Measurements from ENCODE around the gene TCEAL4.

The TCEAL4 gene

DNA sequence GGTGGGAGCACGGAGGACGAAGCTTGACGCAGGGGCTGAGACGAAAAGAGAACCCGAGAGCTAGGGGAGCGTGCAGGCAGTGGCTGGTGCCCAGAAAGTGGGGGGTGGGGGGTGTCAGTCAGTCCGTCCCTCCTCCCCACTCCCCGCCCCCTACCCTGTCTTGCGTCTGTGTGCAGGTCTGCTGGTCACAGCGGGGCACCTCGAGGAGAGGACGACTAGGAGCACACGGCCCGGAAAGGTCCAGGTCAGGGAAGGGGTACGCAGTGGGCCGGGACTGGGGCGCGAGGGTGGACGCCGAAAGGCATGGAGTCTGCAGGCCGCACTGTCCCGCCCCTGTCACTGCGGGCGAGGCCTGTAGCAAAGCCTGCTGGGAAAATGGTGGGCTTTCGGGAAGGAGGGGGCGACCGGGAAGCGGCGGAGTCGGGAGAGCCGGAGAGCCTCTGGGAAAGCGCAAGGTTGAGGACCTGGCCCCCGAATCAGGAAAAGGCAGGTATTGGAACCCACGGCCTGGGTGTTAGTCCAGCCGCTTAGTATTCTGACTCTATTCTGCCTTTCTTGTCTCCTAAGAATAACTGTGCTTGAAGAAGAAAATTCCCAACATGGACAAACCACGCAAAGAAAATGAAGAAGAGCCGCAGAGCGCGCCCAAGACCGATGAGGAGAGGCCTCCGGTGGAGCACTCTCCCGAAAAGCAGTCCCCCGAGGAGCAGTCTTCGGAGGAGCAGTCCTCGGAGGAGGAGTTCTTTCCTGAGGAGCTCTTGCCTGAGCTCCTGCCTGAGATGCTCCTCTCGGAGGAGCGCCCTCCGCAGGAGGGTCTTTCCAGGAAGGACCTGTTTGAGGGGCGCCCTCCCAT is 44.2 kb downstream of the TCEAL4 start:
- no peaks in the 10 kb centered on the region for H4K20me1 ChIP-seq
- no peak for TF ChIP-seq Cebpa-rat (IDR thresholded peaks at IDR 0.05)
- peak overlapping the region; percentile 33 to 64 (median 61); a peak in 21 of 22 replicates for H3K27ac ChIP-seq
- no peaks in the 10 kb centered on the region for H3K9me3 ChIP-seq (replicated peaks in 1 of 11)
- H3K4me3 ChIP-seq, result peak overlapping the region; percentile 63 to 78 (median 72)
- no peaks in the 10 kb centered on the region for H3K27me3 ChIP-seq
- no peaks in the 10 kb centered on the region for H3K36me3 ChIP-seq
- H3K4me2 ChIP-seq, result peak overlapping the region; percentile 52 to 75 (median 70)
- peaks cover 0 to 5% (median 2%) of the 10 kb centered on the region in 10 experiments; a peak in 5 of 20 replicates for H3K4me1 ChIP-seq
- peak overlapping the region; percentile 61 to 82 (median 73) for H3K9ac ChIP-seq

GRCh38 chrX:103630171-103630511 is 44.8 kb downstream of the TCEAL4 start:
- peak overlapping the region in 10 of 11 experiments; percentile 61 to 82 (median 73); a peak in 18 of 22 replicates for H3K9ac ChIP-seq
- no peak for TF ChIP-seq Cebpa-rat (IDR thresholded peaks at IDR 0.05)
- H3K27me3 ChIP-seq, result no peaks in the 10 kb centered on the region
- H3K4me2 ChIP-seq, result peak overlapping the region; percentile 52 to 75 (median 70)
- H3K9me3 ChIP-seq (replicated peaks in 1 of 11), result no peaks in the 10 kb centered on the region
- H3K36me3 ChIP-seq, result no peaks in the 10 kb centered on the region
- no peaks in the 10 kb centered on the region for H4K20me1 ChIP-seq
- peaks cover 0 to 5% (median under 1%) of the 10 kb centered on the region in 10 experiments; a peak in 5 of 20 replicates for H3K4me1 ChIP-seq
- H3K4me3 ChIP-seq, result peak overlapping the region; percentile 63 to 78 (median 72)
- peak overlapping the region in 5 of 11 experiments; percentile 56 to 64 (median 61); a peak in 7 of 22 replicates for H3K27ac ChIP-seq

DNA sequence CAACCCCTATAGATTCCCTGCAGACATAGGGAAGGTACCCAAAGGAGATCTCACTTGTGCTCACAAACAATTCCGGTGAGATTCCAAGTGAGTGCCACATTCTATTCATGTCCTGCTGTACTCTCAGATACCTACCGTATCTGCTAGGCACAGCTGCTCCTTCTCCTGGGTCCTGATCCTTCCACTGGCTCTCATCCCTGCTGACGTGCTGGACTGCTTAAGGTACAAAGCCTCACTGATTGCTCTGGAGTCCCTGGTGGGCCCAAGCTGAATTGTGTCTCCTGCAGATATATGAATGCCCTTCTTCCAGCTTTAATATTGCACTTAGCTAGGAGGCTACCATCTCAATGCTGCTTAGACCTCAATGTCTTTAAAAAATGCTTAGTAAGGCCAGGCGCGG is 45.8 kb downstream of the TCEAL4 start:
- no peak for TF ChIP-seq Cebpa-rat (IDR thresholded peaks at IDR 0.05)
- Histone ChIP-seq H3K4me2 (no peak overlapping the region), H3K36me3 (no peaks in the 10 kb centered on the region)

DNA sequence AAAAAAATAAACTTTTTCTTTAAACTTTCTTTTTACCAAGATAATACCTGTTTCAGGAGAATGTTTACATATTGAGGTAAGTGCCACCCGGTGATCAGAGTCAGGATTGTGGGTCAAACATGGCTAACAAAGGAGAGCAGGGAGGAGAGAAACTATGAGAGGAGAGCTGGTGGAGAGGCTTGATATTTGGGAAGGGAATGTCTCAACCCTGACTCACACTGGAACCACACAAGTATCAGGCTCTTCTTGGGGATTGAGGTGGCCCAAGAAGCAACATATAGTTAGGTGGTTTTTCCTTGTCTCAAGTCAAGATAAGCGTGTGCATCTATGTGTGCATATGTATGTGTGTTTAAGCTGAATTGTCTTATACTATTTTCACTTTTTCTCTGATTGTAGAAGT is 50.1 kb downstream of the TCEAL4 start:
- Histone ChIP-seq H3K9me3 (replicated peaks in 1 of 11) (no peaks in the 10 kb centered on the region), H3K27me3 (no peaks in the 10 kb centered on the region), H3K4me1 (peaks cover 0 to 6% (median 4%) of the 10 kb centered on the region in 10 experiments; a peak in 4 of 20 replicates), H3K4me2 (no peak overlapping the region), H4K20me1 (no peaks in the 10 kb centered on the region), H3K36me3 (no peaks in the 10 kb centered on the region), H3K27ac (no peak overlapping the region), H3K9ac (no peak overlapping the region), H3K4me3 (no peak overlapping the region)
- TF ChIP-seq Cebpa-rat (IDR thresholded peaks at IDR 0.05), result no peak

More for the DNA sequence above, 45.8 kb downstream of the TCEAL4 start:
- Histone ChIP-seq H4K20me1 (no peaks in the 10 kb centered on the region), H3K9ac (no peak overlapping the region), H3K27me3 (no peaks in the 10 kb centered on the region), H3K4me1 (peaks cover 0 to 5% (median 0%) of the 10 kb centered on the region in 10 experiments; a peak in 3 of 20 replicates), H3K27ac (no peak overlapping the region), H3K4me3 (no peak overlapping the region), H3K9me3 (replicated peaks in 1 of 11) (no peaks in the 10 kb centered on the region)

Data from BLaER1 treated with 17β-estradiol and CSF1 and Interleukin-3, amounts not matched to agents 10 nM and 100 nM (cell line).